SU-DHL-6 (cell line): ENCODE results near the gene TP53BP2.

Experiments
- H2AFZ ChIP-seq: fragments of 200-600 bp; sonication (generic); 2 replicates; pipeline ENCODE4 v1.6.1; 2014; ENCODE audit warnings: low read depth, mild to moderate bottlenecking, moderate library complexity, mixed read lengths, antibody characterized with exemption, low read length; ENCODE audit not compliant: severe bottlenecking
- H3F3A ChIP-seq: fragments of 200-600 bp; shearing (Covaris generic); 2 replicates; pipeline ENCODE4 v1.6.0; 2016; ENCODE audit warnings: antibody characterized with exemption, mild to moderate bottlenecking; ENCODE audit not compliant: insufficient read depth
- H3K27ac ChIP-seq: fragments of 200-600 bp; sonication (generic); 2 replicates; pipeline ENCODE4 v1.5.1; 2016; ENCODE audit warnings: low read depth, mild to moderate bottlenecking, low read length, moderate library complexity, mixed read lengths
- H3K27me3 ChIP-seq: fragments of 200-600 bp; sonication (generic), shearing (Covaris generic); 2 replicates; pipeline ENCODE4 v1.6.0; 2014; ENCODE audit warnings: mild to moderate bottlenecking, low read length
- H3K36me3 ChIP-seq: fragments of 200-600 bp; sonication (generic); 2 replicates; pipeline ENCODE4 v1.6.1; 2014; ENCODE audit warnings: mild to moderate bottlenecking, low read length, mixed read lengths
- H3K4me2 ChIP-seq: fragments of 300-600, 200-600 bp; shearing (Covaris generic), sonication (generic); 2 replicates; pipeline ENCODE4 v1.6.0; 2014; ENCODE audit warnings: low read length, low read depth, mild to moderate bottlenecking; ENCODE audit not compliant: poor library complexity, severe bottlenecking
- H3K4me3 ChIP-seq: fragments of 200-600 bp; sonication (generic); 2 replicates; pipeline ENCODE4 v1.5.1; 2014; ENCODE audit warnings: antibody characterized with exemption, low read length, mild to moderate bottlenecking, mixed read lengths; ENCODE audit not compliant: insufficient read depth, poor library complexity, severe bottlenecking
- H3K79me2 ChIP-seq: fragments of 200-600 bp; sonication (generic); 2 replicates; pipeline ENCODE4 v1.6.1; 2014; ENCODE audit warnings: mild to moderate bottlenecking, low read length, moderate library complexity; ENCODE audit not compliant: insufficient read depth
- H3K9ac ChIP-seq: fragments of 200-600 bp; sonication (generic); 2 replicates; pipeline ENCODE4 v1.7.0; 2014; ENCODE audit warnings: mild to moderate bottlenecking, low read length
- H3K9me2 ChIP-seq: fragments of 200-600 bp; sonication (generic); replicated peaks from 2 replicates; pipeline ENCODE4 v1.6.1; 2014; ENCODE audit warnings: low read length; ENCODE audit not compliant: insufficient read depth
- H3K9me3 ChIP-seq: fragments of 200-600 bp; sonication (generic); 2 replicates; pipeline ENCODE4 v1.6.1; 2014; ENCODE audit warnings: low read length, mixed read lengths; ENCODE audit not compliant: insufficient read depth
- H4K20me1 ChIP-seq: fragments of 200-600 bp; sonication (generic); 2 replicates; pipeline ENCODE4 v1.6.1; 2014; ENCODE audit warnings: low read depth, mild to moderate bottlenecking, antibody characterized with exemption, low read length, moderate library complexity, mixed read lengths
- CTCF ChIP-seq: fragments of 200-600 bp; sonication (generic); IDR thresholded peaks from one replicate; pipeline ENCODE4 v1.5.1; 2017; ENCODE audit warnings: antibody characterized with exemption, mild to moderate bottlenecking, low read length, moderate library complexity; ENCODE audit not compliant: insufficient read depth, poor library complexity, severe bottlenecking
- EZH2phosphoT487 ChIP-seq: fragments of 200-600 bp; sonication (generic), shearing (Covaris generic); conservative IDR thresholded peaks from 2 replicates; pipeline ENCODE4 v1.6.1; 2018; ENCODE audit warnings: mild to moderate bottlenecking, antibody characterized with exemption, low read length, moderate library complexity, mixed read lengths

TP53BP2 gene

GRCh38 chr1:223852337-223852736, 6.6 kb upstream of the TP53BP2 start:
- TF ChIP-seq CTCF (no peak), EZH2phosphoT487 (no peak)
- H3K9ac ChIP-seq = no peak overlapping the region
- no peaks in the 10 kb centered on the region for H3K9me2 ChIP-seq

GRCh38 chr1:223849352-223850254, 3.9 kb upstream of the TP53BP2 start:
- Histone ChIP-seq H4K20me1 (no peaks in the 10 kb centered on the region), H3F3A (0 out of 2 replicates have a peak, but pooled peaks cover 5% of the 10 kb centered on the region), H3K9ac (no peak overlapping the region), H3K79me2 (peaks cover 4% of the 10 kb centered on the region; the same call in 1 of the 2 replicates), H3K4me3 (no peak overlapping the region), H3K36me3 (no peaks in the 10 kb centered on the region), H2AFZ (no peak overlapping the region), H3K27me3 (no peaks in the 10 kb centered on the region), H3K9me3 (no peaks in the 10 kb centered on the region), H3K9me2 (no peaks in the 10 kb centered on the region), H3K27ac (no peak overlapping the region), H3K4me2 (no peak overlapping the region)
- TF ChIP-seq CTCF (no peak), EZH2phosphoT487 (no peak)

More at GRCh38 chr1:223852337-223852736, 6.6 kb upstream of the TP53BP2 start:
- Histone ChIP-seq H3F3A (no peaks in the 10 kb centered on the region), H3K36me3 (no peaks in the 10 kb centered on the region), H2AFZ (no peak overlapping the region), H3K79me2 (no peaks in the 10 kb centered on the region), H3K27ac (no peak overlapping the region), H3K9me3 (no peaks in the 10 kb centered on the region), H3K27me3 (no peaks in the 10 kb centered on the region), H3K4me3 (no peak overlapping the region), H3K4me2 (no peak overlapping the region), H4K20me1 (no peaks in the 10 kb centered on the region)

- Histone ChIP-seq H3K4me2 (no peak overlapping the region), H3K9ac (no peak overlapping the region), H3K27ac (no peak overlapping the region), H3K27me3 (no peaks in the 10 kb centered on the region), H3K9me2 (no peaks in the 10 kb centered on the region), H3K36me3 (no peaks in the 10 kb centered on the region), H3K79me2 (peaks cover 13% of the 10 kb centered on the region; the same call in 1 of the 2 replicates), H3F3A (0 out of 2 replicates have a peak, but pooled peaks cover 5% of the 10 kb centered on the region), H3K4me3 (no peak overlapping the region), H2AFZ (no peak overlapping the region), H4K20me1 (no peaks in the 10 kb centered on the region), H3K9me3 (no peaks in the 10 kb centered on the region)
- TF ChIP-seq CTCF (no peak), EZH2phosphoT487 (no peak)
Observed at GRCh38 chr1:223848536-223848935, 2.8 kb upstream of the TP53BP2 start.
